ENCODE results near the gene CAV1. TPM values are rescaled to one million over a fixed set of nuclear protein-coding genes. Genes with fewer than 3 reads are reported as not detected.

Gene CAV1
- total RNA-seq, 2 experiments from 2014 or later = not detected

- no peaks in the 10 kb centered on the region for H3K4me1 Mint-ChIP-seq (ENCODE audit: low read depth)
- Histone ChIP-seq H3K27me3 (ENCODE audit: control insufficient read depth in 1 of 2, insufficient read depth in 2 of 2, low read length in 2 of 2) (peaks cover 5 to 19% of the 10 kb centered on the region in 2 experiments), H3K27ac (ENCODE audit: low read depth in 1 of 2, low read length in 2 of 2) (no peak overlapping the region), H3K4me1 (ENCODE audit: insufficient read depth, low read length) (peaks cover 4% of the 10 kb centered on the region), H3K4me3 (ENCODE audit: low read length) (no peak overlapping the region), H3K36me3 (ENCODE audit: insufficient read depth, low read length) (no peaks in the 10 kb centered on the region), H3K9me3 (ENCODE audit: control insufficient read depth in 1 of 2, insufficient read depth in 1 of 2, low read length in 2 of 2) (no peaks in the 10 kb centered on the region)
- TF ChIP-seq CTCF (IDR thresholded peaks at IDR 0.05) = no peak
- H3K27ac Mint-ChIP-seq = no peak overlapping the region
- ChIA-PET POLR2A (no interaction called here), CTCF (interaction anchor here (1.1 kb wide), 1 partner anchor 10 kb away, joined by 3 read pairs; no protein-coding TSS in a partner anchor)
- H3K27me3 Mint-ChIP-seq = peaks cover 48% of the 10 kb centered on the region
- no peaks in the 10 kb centered on the region for H3K36me3 Mint-ChIP-seq (ENCODE audit: low read depth)
- DNase-seq = no peak
- intact Hi-C loops (cut with DNase I, micrococcal nuclease) = no loop called here
- no peak for ATAC-seq (ENCODE audit: poor library complexity)
- H3K4me3 Mint-ChIP-seq = no peak overlapping the region
- no peaks in the 10 kb centered on the region for H3K9me3 Mint-ChIP-seq
Observed at GRCh38 chr7:116494472-116494871, 30.4 kb upstream of the CAV1 start.

- no peak overlapping the region for H3K4me3 Mint-ChIP-seq
- H3K27ac Mint-ChIP-seq = no peak overlapping the region
- ATAC-seq (ENCODE audit: poor library complexity) = no peak
- peaks cover 16% of the 10 kb centered on the region for H3K4me1 ChIP-seq (ENCODE audit: insufficient read depth, low read length)
- intact Hi-C loops (cut with DNase I, micrococcal nuclease) = no loop called here
- no peaks in the 10 kb centered on the region for H3K9me3 Mint-ChIP-seq
- DNase-seq = no peak
- peaks cover 8% of the 10 kb centered on the region for H3K4me1 Mint-ChIP-seq (ENCODE audit: low read depth)
- H3K4me3 ChIP-seq (ENCODE audit: low read length) = no peak overlapping the region
- no peaks in the 10 kb centered on the region for H3K9me3 ChIP-seq (ENCODE audit: control insufficient read depth in 1 of 2, insufficient read depth in 1 of 2, low read length in 2 of 2)
- peaks cover 52% of the 10 kb centered on the region for H3K27me3 Mint-ChIP-seq
- CTCF ChIA-PET = no interaction called here
- POLR2A ChIA-PET = no interaction called here
- no peaks in the 10 kb centered on the region for H3K36me3 Mint-ChIP-seq (ENCODE audit: low read depth)
- H3K36me3 ChIP-seq (ENCODE audit: insufficient read depth, low read length) = no peaks in the 10 kb centered on the region
- H3K27ac ChIP-seq (ENCODE audit: low read depth in 1 of 2, low read length in 2 of 2) = no peak overlapping the region
- peaks cover 16 to 31% of the 10 kb centered on the region in 2 experiments for H3K27me3 ChIP-seq (ENCODE audit: control insufficient read depth in 1 of 2, insufficient read depth in 2 of 2, low read length in 2 of 2)
- TF ChIP-seq CTCF (IDR thresholded peaks at IDR 0.05) = no peak
Observed at GRCh38 chr7:116495736-116496135, 29.1 kb upstream of the CAV1 start.

- DNase-seq (no peak), ATAC-seq (ENCODE audit: poor library complexity) (no peak)
- Mint-ChIP-seq H3K9me3 (no peaks in the 10 kb centered on the region), H3K27me3 (peaks cover 51% of the 10 kb centered on the region), H3K27ac (no peak overlapping the region), H3K4me1 (ENCODE audit: low read depth) (peaks cover 10% of the 10 kb centered on the region), H3K4me3 (no peak overlapping the region), H3K36me3 (ENCODE audit: low read depth) (no peaks in the 10 kb centered on the region)
- Histone ChIP-seq H3K9me3 (ENCODE audit: control insufficient read depth in 1 of 2, insufficient read depth in 1 of 2, low read length in 2 of 2) (no peaks in the 10 kb centered on the region), H3K27me3 (ENCODE audit: control insufficient read depth in 1 of 2, insufficient read depth in 2 of 2, low read length in 2 of 2) (peaks cover 22 to 36% of the 10 kb centered on the region in 2 experiments), H3K4me3 (ENCODE audit: low read length) (no peak overlapping the region), H3K36me3 (ENCODE audit: insufficient read depth, low read length) (no peaks in the 10 kb centered on the region), H3K4me1 (ENCODE audit: insufficient read depth, low read length) (peaks cover 17% of the 10 kb centered on the region), H3K27ac (ENCODE audit: low read depth in 1 of 2, low read length in 2 of 2) (no peak overlapping the region)
- ChIA-PET CTCF (no interaction called here), POLR2A (no interaction called here)
- TF ChIP-seq CTCF (IDR thresholded peaks at IDR 0.05) = no peak
- intact Hi-C loops (cut with DNase I, micrococcal nuclease) = no loop called here
Observed at GRCh38 chr7:116496653-116497052, 28.2 kb upstream of the CAV1 start.

All from CD4-positive, alpha-beta T cell (primary cell).